ENCODE results near the gene CRYBA2.

The CRYBA2 gene

GRCh38 chr2:218946621-218947020, 46.6 kb downstream of the CRYBA2 start:
- no peak for DNase-seq

- no peak for DNase-seq
Measured at GRCh38 chr2:218944759-218945404, 48.3 kb downstream of the CRYBA2 start.

All from MV-4-11 (cell line).